ENCODE results near the gene SDF2L1.
"Not testable (repeated sequence)": the region's sequence is repeated elsewhere in the genome, so short reads cannot be mapped to it uniquely, and the experiment has no call there.

SDF2L1 gene

GRCh38 chr22:21596356-21597135, 45.6 kb upstream of the SDF2L1 start:
- H4K12ac ChIP-seq (ENCODE audit: low read depth, low read length); H3K27me3 ChIP-seq (ENCODE audit: insufficient read depth, low read length); H2BK5ac ChIP-seq (ENCODE audit: low read depth, low read length, poor library complexity); H3K4me1 ChIP-seq (ENCODE audit: control insufficient read depth in 1 of 2, insufficient read depth in 2 of 2, low read length in 2 of 2); H4K91ac ChIP-seq (ENCODE audit: low read depth, low read length); H3K4me3 ChIP-seq (ENCODE audit: low read depth, low read length); H2AFZ ChIP-seq (ENCODE audit: insufficient read depth, low read length, poor library complexity); H3K79me2 ChIP-seq (ENCODE audit: control insufficient read depth, insufficient read depth, low read length, poor library complexity); H3K14ac ChIP-seq (ENCODE audit: low read length); DNase-seq; H3K4me2 ChIP-seq (ENCODE audit: low read length); H3K18ac ChIP-seq (ENCODE audit: low read length); H3K27ac ChIP-seq (ENCODE audit: low read depth, low read length); H4K8ac ChIP-seq (ENCODE audit: low read depth, low read length); H2AK5ac ChIP-seq (ENCODE audit: low read length); H3K79me1 ChIP-seq (ENCODE audit: low read length); H3K9ac ChIP-seq (ENCODE audit: low read length); H3K23ac ChIP-seq (ENCODE audit: low read length); H2BK120ac ChIP-seq (ENCODE audit: insufficient read depth, low read length, poor library complexity); H2BK12ac ChIP-seq (ENCODE audit: low read length); H3K9me3 ChIP-seq (ENCODE audit: insufficient read depth, low read depth, low read length): not testable (repeated sequence)
- H3K36me3 ChIP-seq (ENCODE audit: control insufficient read depth in 1 of 2, insufficient read depth in 2 of 2, low read length in 2 of 2): peaks cover 39 to 43% of the 10 kb centered on the region in 2 experiments
- peak overlapping the region; percentile 51 for H3K4ac ChIP-seq (ENCODE audit: low read depth, low read length)
- no CpG with 5 or more reads among the region's 13 CpGs for WGBS (ENCODE audit: extremely low coverage, insufficient coverage, insufficient read length)

GRCh38 chr22:21598302-21598701, 43.8 kb upstream of the SDF2L1 start:
- H3K4ac ChIP-seq (ENCODE audit: low read depth, low read length): no peak overlapping the region
- peaks cover 1% of the 10 kb centered on the region for H3K9me3 ChIP-seq (ENCODE audit: insufficient read depth, low read depth, low read length)
- H3K4me3 ChIP-seq (ENCODE audit: low read depth, low read length): no peak overlapping the region
- no peak overlapping the region for H2BK12ac ChIP-seq (ENCODE audit: low read length)
- H3K18ac ChIP-seq (ENCODE audit: low read length): no peak overlapping the region
- H4K12ac ChIP-seq (ENCODE audit: low read depth, low read length): no peak overlapping the region
- peaks cover 33 to 41% of the 10 kb centered on the region in 2 experiments for H3K36me3 ChIP-seq (ENCODE audit: control insufficient read depth in 1 of 2, insufficient read depth in 2 of 2, low read length in 2 of 2)
- H2AFZ ChIP-seq (ENCODE audit: insufficient read depth, low read length, poor library complexity): no peak overlapping the region
- H3K14ac ChIP-seq (ENCODE audit: low read length): no peak overlapping the region
- no peak overlapping the region for H3K27ac ChIP-seq (ENCODE audit: low read depth, low read length)
- no peak overlapping the region for H4K91ac ChIP-seq (ENCODE audit: low read depth, low read length)
- H2AK5ac ChIP-seq (ENCODE audit: low read length): no peak overlapping the region
- no peak overlapping the region for H3K23ac ChIP-seq (ENCODE audit: low read length)
- H4K8ac ChIP-seq (ENCODE audit: low read depth, low read length): no peak overlapping the region
- no peak overlapping the region for H2BK5ac ChIP-seq (ENCODE audit: low read depth, low read length, poor library complexity)
- peaks cover 5% of the 10 kb centered on the region for H3K79me2 ChIP-seq (ENCODE audit: control insufficient read depth, insufficient read depth, low read length, poor library complexity)
- no peak overlapping the region for H3K4me2 ChIP-seq (ENCODE audit: low read length)
- H3K9ac ChIP-seq (ENCODE audit: low read length): no peak overlapping the region
- H3K79me1 ChIP-seq (ENCODE audit: low read length): no peaks in the 10 kb centered on the region
- no peak overlapping the region for H2BK120ac ChIP-seq (ENCODE audit: insufficient read depth, low read length, poor library complexity)
- no peaks in the 10 kb centered on the region for H3K4me1 ChIP-seq (ENCODE audit: control insufficient read depth in 1 of 2, insufficient read depth in 2 of 2, low read length in 2 of 2)
- H3K27me3 ChIP-seq (ENCODE audit: insufficient read depth, low read length): no peaks in the 10 kb centered on the region
- no peak for DNase-seq
- WGBS (ENCODE audit: extremely low coverage, insufficient coverage, insufficient read length): no CpG with 5 or more reads among the region's 3 CpGs

GRCh38 chr22:21599053-21599893, 42.8 kb upstream of the SDF2L1 start:
- H2AFZ ChIP-seq (ENCODE audit: insufficient read depth, low read length, poor library complexity): no peak overlapping the region
- no peaks in the 10 kb centered on the region for H3K27me3 ChIP-seq (ENCODE audit: insufficient read depth, low read length)
- H3K27ac ChIP-seq (ENCODE audit: low read depth, low read length): no peak overlapping the region
- no peak for DNase-seq
- H3K18ac ChIP-seq (ENCODE audit: low read length): no peak overlapping the region
- no peak overlapping the region for H4K12ac ChIP-seq (ENCODE audit: low read depth, low read length)
- H4K91ac ChIP-seq (ENCODE audit: low read depth, low read length): no peak overlapping the region
- no peaks in the 10 kb centered on the region for H3K9me3 ChIP-seq (ENCODE audit: insufficient read depth, low read depth, low read length)
- WGBS (ENCODE audit: extremely low coverage, insufficient coverage, insufficient read length): no CpG with 5 or more reads among the region's 6 CpGs
- H3K9ac ChIP-seq (ENCODE audit: low read length): no peak overlapping the region
- no peaks in the 10 kb centered on the region for H3K4me1 ChIP-seq (ENCODE audit: control insufficient read depth in 1 of 2, insufficient read depth in 2 of 2, low read length in 2 of 2)
- no peak overlapping the region for H3K4me2 ChIP-seq (ENCODE audit: low read length)
- H3K23ac ChIP-seq (ENCODE audit: low read length): no peak overlapping the region
- H4K8ac ChIP-seq (ENCODE audit: low read depth, low read length): no peak overlapping the region
- H2AK5ac ChIP-seq (ENCODE audit: low read length): no peak overlapping the region
- H3K79me2 ChIP-seq (ENCODE audit: control insufficient read depth, insufficient read depth, low read length, poor library complexity): peaks cover 5% of the 10 kb centered on the region
- H2BK120ac ChIP-seq (ENCODE audit: insufficient read depth, low read length, poor library complexity): no peak overlapping the region
- H2BK5ac ChIP-seq (ENCODE audit: low read depth, low read length, poor library complexity): no peak overlapping the region
- no peak overlapping the region for H3K4me3 ChIP-seq (ENCODE audit: low read depth, low read length)
- H3K36me3 ChIP-seq (ENCODE audit: control insufficient read depth in 1 of 2, insufficient read depth in 2 of 2, low read length in 2 of 2): peaks cover 28 to 32% of the 10 kb centered on the region in 2 experiments
- H3K4ac ChIP-seq (ENCODE audit: low read depth, low read length): peak overlapping the region; percentile 76
- no peak overlapping the region for H3K14ac ChIP-seq (ENCODE audit: low read length)
- H3K79me1 ChIP-seq (ENCODE audit: low read length): no peaks in the 10 kb centered on the region
- no peak overlapping the region for H2BK12ac ChIP-seq (ENCODE audit: low read length)

- Histone ChIP-seq H3K27ac (ENCODE audit: low read depth, low read length) (no peak overlapping the region), H3K9me3 (ENCODE audit: insufficient read depth, low read depth, low read length) (no peaks in the 10 kb centered on the region), H3K79me2 (ENCODE audit: control insufficient read depth, insufficient read depth, low read length, poor library complexity) (peaks cover 5% of the 10 kb centered on the region), H2BK5ac (ENCODE audit: low read depth, low read length, poor library complexity) (no peak overlapping the region), H3K18ac (ENCODE audit: low read length) (no peak overlapping the region), H2AFZ (ENCODE audit: insufficient read depth, low read length, poor library complexity) (no peak overlapping the region), H4K91ac (ENCODE audit: low read depth, low read length) (no peak overlapping the region), H4K12ac (ENCODE audit: low read depth, low read length) (no peak overlapping the region), H2BK12ac (ENCODE audit: low read length) (no peak overlapping the region), H2AK5ac (ENCODE audit: low read length) (no peak overlapping the region), H3K4me2 (ENCODE audit: low read length) (no peak overlapping the region), H3K4me1 (ENCODE audit: control insufficient read depth in 1 of 2, insufficient read depth in 2 of 2, low read length in 2 of 2) (peaks cover 0 to 6% of the 10 kb centered on the region in 2 experiments), H3K27me3 (ENCODE audit: insufficient read depth, low read length) (no peaks in the 10 kb centered on the region), H3K23ac (ENCODE audit: low read length) (no peak overlapping the region), H3K14ac (ENCODE audit: low read length) (no peak overlapping the region), H3K36me3 (ENCODE audit: control insufficient read depth in 1 of 2, insufficient read depth in 2 of 2, low read length in 2 of 2) (peaks cover 12 to 18% of the 10 kb centered on the region in 2 experiments), H2BK120ac (ENCODE audit: insufficient read depth, low read length, poor library complexity) (no peak overlapping the region), H4K8ac (ENCODE audit: low read depth, low read length) (no peak overlapping the region), H3K4me3 (ENCODE audit: low read depth, low read length) (no peak overlapping the region), H3K4ac (ENCODE audit: low read depth, low read length) (peak overlapping the region; percentile 8), H3K79me1 (ENCODE audit: low read length) (no peaks in the 10 kb centered on the region), H3K9ac (ENCODE audit: low read length) (peak overlapping the region; percentile 35)
- no peak for DNase-seq
- no CpG with 5 or more reads among the region's 6 CpGs for WGBS (ENCODE audit: extremely low coverage, insufficient coverage, insufficient read length)
These were observed 39.5 kb upstream of the SDF2L1 start for GRCh38 chr22:21602579-21602978.

All from trophoblast cell (in vitro differentiated cells and primary cell).